IMR-90 (cell line): ENCODE measurements around the gene GCN1. TPM values are rescaled to one million over a fixed set of nuclear protein-coding genes. Genes with fewer than 3 reads are reported as not detected.

Source experiments
- ATAC-seq: fragments of 200-7000 bp; cut with Tn5 transposase; 2 replicates; pipeline ENCODE4 v1.9.1; 2020; ENCODE audit warnings: low read depth, mild to moderate bottlenecking, moderate library complexity
- BruUV-seq: library from RNA; stranded (reverse); fragments of 400-500 nt; replicated peaks from 2 replicates; lab custom pipeline; 2021; lab: Mats Ljungman, UMichigan
- CTCF ChIA-PET: fragments of 300-600 bp; formaldehyde crosslinking; extraction: SDS; loops from one replicate; lab custom pipeline; 2021; ENCODE audit warnings: antibody characterized with exemption; lab: Yijun Ruan, JAX
- POLR2A ChIA-PET: fragments of 300-600 bp; sonication (Branson Sonifier 250); formaldehyde crosslinking; loops from one replicate; lab custom pipeline; 2022; ENCODE audit warnings: antibody characterized with exemption; ENCODE audit not compliant: unreplicated experiment; lab: Charles Lee
- DNase-seq: peaks from one replicate; pipeline ENCODE4 v3.0.0; 2013
- H2AFZ ChIP-seq: replicated peaks from 2 replicates; pipeline ENCODE3; 2013; ENCODE audit warnings: low read length, mild to moderate bottlenecking; ENCODE audit not compliant: poor library complexity
- H2AK5ac ChIP-seq: 2 replicates; pipeline ENCODE4 v1.6.1; 2013; ENCODE audit warnings: low read depth, low read length, inconsistent platforms
- H2AK9ac ChIP-seq: replicated peaks from 2 replicates; pipeline ENCODE3; 2013; ENCODE audit warnings: mild to moderate bottlenecking, low read depth, low read length, moderate library complexity; ENCODE audit not compliant: poor library complexity
- H2BK120ac ChIP-seq: 2 replicates; pipeline ENCODE4 v1.6.1; 2013; ENCODE audit warnings: low read depth, low read length, inconsistent platforms
- H2BK15ac ChIP-seq: 3 replicates; pipeline ENCODE4 v1.6.1; 2013; ENCODE audit warnings: low read depth, low read length, inconsistent platforms
- H2BK20ac ChIP-seq: 2 replicates; pipeline ENCODE4 v1.6.1; 2013; ENCODE audit warnings: low read depth, mild to moderate bottlenecking, inconsistent platforms, low read length, moderate library complexity
- H2BK5ac ChIP-seq: 2 replicates; pipeline ENCODE4 v1.6.1; 2013; ENCODE audit warnings: mild to moderate bottlenecking, low read depth, low read length, inconsistent platforms; ENCODE audit not compliant: poor library complexity, severe bottlenecking
- H3K14ac ChIP-seq: replicated peaks from 2 replicates; pipeline ENCODE4 v1.6.1; 2013; ENCODE audit warnings: low read depth, low read length, inconsistent platforms
- H3K18ac ChIP-seq: 2 replicates; pipeline ENCODE4 v1.6.1; 2013; ENCODE audit warnings: low read depth, low read length, control low read depth
- H3K23ac ChIP-seq: 2 replicates; pipeline ENCODE4 v1.6.1; 2013; ENCODE audit warnings: low read depth, low read length, inconsistent platforms
- H3K27ac ChIP-seq: 2 replicates; pipeline ENCODE4 v1.5.1; 2013; ENCODE audit warnings: mild to moderate bottlenecking, control low read depth, low read length; ENCODE audit not compliant: insufficient read depth
- H3K27me3 ChIP-seq: 2 replicates; pipeline ENCODE4 v1.6.1; 2013; ENCODE audit warnings: low read length; ENCODE audit not compliant: control insufficient read depth, insufficient read depth
- H3K36me3 ChIP-seq: 2 replicates; pipeline ENCODE4 v1.6.1; 2013; ENCODE audit warnings: low read length, mixed read lengths; ENCODE audit not compliant: control insufficient read depth, insufficient read depth
- H3K4ac ChIP-seq: 2 replicates; pipeline ENCODE4 v1.6.1; 2013; ENCODE audit warnings: low read depth, low read length, inconsistent platforms
- H3K4me1 ChIP-seq: 2 replicates; pipeline ENCODE4 v1.6.1; 2013; ENCODE audit warnings: low read length, mixed read lengths; ENCODE audit not compliant: control insufficient read depth, insufficient read depth
- H3K4me2 ChIP-seq: 2 replicates; pipeline ENCODE4 v1.6.1; 2013; ENCODE audit warnings: low read depth, mild to moderate bottlenecking, control low read depth, low read length, moderate library complexity
- H3K4me3 ChIP-seq: 2 replicates; pipeline ENCODE4 v1.5.1; 2013; ENCODE audit warnings: low read depth, mild to moderate bottlenecking, control low read depth, low read length, moderate library complexity; ENCODE audit not compliant: insufficient read depth
- H3K56ac ChIP-seq: 2 replicates; pipeline ENCODE4 v1.6.1; 2013; ENCODE audit warnings: low read length, inconsistent platforms; ENCODE audit not compliant: insufficient read depth; ENCODE audit errors: extremely low read depth
- H3K79me1 ChIP-seq, 2 experiments: 2 replicates each; pipeline ENCODE4 v1.6.1; 2013; ENCODE audit warnings: low read length in 2 of 2, inconsistent platforms in 1 of 2, low read depth in 1 of 2
- H3K9ac ChIP-seq: 2 replicates; pipeline ENCODE4 v1.6.1; 2013; ENCODE audit warnings: low read depth, low read length, control low read depth
- H3K9me1 ChIP-seq: 2 replicates; pipeline ENCODE4 v1.6.1; 2013; ENCODE audit warnings: low read length, inconsistent platforms; ENCODE audit not compliant: insufficient read depth
- H3K9me3 ChIP-seq: 2 replicates; pipeline ENCODE4 v1.6.1; 2013; ENCODE audit warnings: low read length; ENCODE audit not compliant: control insufficient read depth, insufficient read depth
- H4K20me1 ChIP-seq: 2 replicates; pipeline ENCODE4 v1.6.1; 2013; ENCODE audit warnings: low read length, inconsistent platforms; ENCODE audit not compliant: insufficient read depth
- H4K5ac ChIP-seq: 2 replicates; pipeline ENCODE4 v1.6.1; 2013; ENCODE audit warnings: mild to moderate bottlenecking, low read depth, low read length, control low read depth
- H4K8ac ChIP-seq, 2 experiments: 2 replicates each; pipeline ENCODE4 v1.6.1; 2013; ENCODE audit warnings: low read depth in 2 of 2, low read length in 2 of 2, control low read depth in 1 of 2, inconsistent platforms in 1 of 2
- H4K91ac ChIP-seq: 2 replicates; pipeline ENCODE4 v1.6.1; 2013; ENCODE audit warnings: low read depth, low read length, inconsistent platforms; ENCODE audit not compliant: insufficient read depth
- CHD1 ChIP-seq: IDR thresholded peaks from 2 replicates; pipeline ENCODE4 v1.6.1; 2012; ENCODE audit warnings: low read depth, low read length, improper control_type of control experiment
- CTCF ChIP-seq: conservative IDR thresholded peaks from 2 replicates; pipeline ENCODE4 v1.5.1; 2012; ENCODE audit warnings: mild to moderate bottlenecking, low read depth, low read length, improper control_type of control experiment
- ELK1 ChIP-seq: fragments of 150-350 bp; IDR thresholded peaks from 2 replicates; pipeline ENCODE4 v1.6.1; 2016; ENCODE audit warnings: low read depth, mild to moderate bottlenecking, low read length, moderate library complexity, borderline replicate concordance
- MAFK ChIP-seq: IDR thresholded peaks from 2 replicates; pipeline ENCODE4 v1.6.1; 2012; ENCODE audit warnings: low read depth, low read length, improper control_type of control experiment
- MXI1 ChIP-seq: IDR thresholded peaks from 2 replicates; pipeline ENCODE4 v1.6.1; 2012; ENCODE audit warnings: low read depth, mild to moderate bottlenecking, low read length, moderate library complexity, borderline replicate concordance
- NFE2L2 ChIP-seq: fragments of 150-350 bp; IDR thresholded peaks from 2 replicates; pipeline ENCODE4 v1.6.1; 2016; ENCODE audit warnings: low read depth, mild to moderate bottlenecking, low read length
- POLR2A ChIP-seq: IDR thresholded peaks from 2 replicates; pipeline ENCODE4 v1.6.1; 2012; ENCODE audit warnings: mild to moderate bottlenecking, low read depth, low read length
- RCOR1 ChIP-seq: IDR thresholded peaks from 2 replicates; pipeline ENCODE4 v1.6.1; 2012; ENCODE audit warnings: mild to moderate bottlenecking, low read length, improper control_type of control experiment; ENCODE audit not compliant: insufficient replicate concordance
- RFX5 ChIP-seq: IDR thresholded peaks from 2 replicates; pipeline ENCODE4 v1.8.0; 2012; ENCODE audit warnings: low read depth, mild to moderate bottlenecking, low read length, moderate library complexity
- SMC3 ChIP-seq: fragments of 150-350 bp; IDR thresholded peaks from 2 replicates; pipeline ENCODE4 v1.6.1; 2016; ENCODE audit warnings: low read depth, mild to moderate bottlenecking, antibody characterized with exemption, low read length, moderate library complexity
- WGBS, 2 experiments: methylation state at CpG; one replicate each; pipeline versions ENCODE4 v1.1.5 to v1.1.7; 2013; ENCODE audit warnings: missing lambda C conversion rate in 2 of 2; ENCODE audit not compliant: insufficient read length in 1 of 2; ENCODE audit errors: extremely low coverage in 2 of 2; 5-methylcytosine and 5-hydroxymethylcytosine counted together
- dilution Hi-C: fragments of 300-500 bp; cut with HindIII; formaldehyde crosslinking; loops from one replicate; pipeline ENCODE4 v1.14.3; 2018; ENCODE audit warnings: low sequenced_read_pairs; ENCODE audit not compliant: unreplicated experiment
- in situ Hi-C: fragments of 300-500 bp; cut with MboI; formaldehyde crosslinking; loops from 3 replicates; pipeline ENCODE4 v1.14.3; 2019; ENCODE audit warnings: low sequenced_read_pairs, inconsistent platforms, mixed read lengths
- intact Hi-C: fragments of 100-400 bp; cut with micrococcal nuclease; formaldehyde crosslinking; loops from 2 replicates; pipeline ENCODE4 v1.10.0; 2022
- polyA plus RNA-seq, 3 experiments: library from polyadenylated mRNA; depleted of rRNA; stranded (reverse); fragments of >200 nt; gene quantifications; 2 replicates each; pipeline ENCODE4 v1.2.3, GENCODE V29; 2012; ENCODE audit warnings: low replicate concordance in 1 of 3
- total RNA-seq: library from RNA; depleted of rRNA; stranded (reverse); fragments of >200 nt; gene quantifications from 2 replicates; pipeline ENCODE4 v1.2.3, GENCODE V29; 2012

GCN1 gene
- total and polyA plus RNA-seq, 2 of the 4 experiments (the other 2 are of a cell fraction), result 57.8 to 77.6 TPM

- TF ChIP-seq MAFK, result no peak
Observed at GRCh38 chr12:120142231-120142877, 52.2 kb downstream of the GCN1 start (continued).

GRCh38 chr12:120141336-120141735 lies 53.2 kb downstream of the GCN1 start:
- no peak overlapping the region for H3K14ac ChIP-seq
- H2BK5ac ChIP-seq, result no peak overlapping the region
- no peak overlapping the region; the same call in 1 of the 2 replicates for H3K23ac ChIP-seq
- H3K4me2 ChIP-seq, result no peak overlapping the region
- no peak overlapping the region for H2AK9ac ChIP-seq
- H2BK20ac ChIP-seq, result no peak overlapping the region
- POLR2A ChIA-PET, result no interaction called here
- dilution Hi-C loops, result no loop called here
- H3K9me3 ChIP-seq, result no peaks in the 10 kb centered on the region
- no peak overlapping the region for H4K91ac ChIP-seq
- peaks cover 11% of the 10 kb centered on the region for H3K4me1 ChIP-seq
- peak overlapping the region; percentile 13; the same call in 1 of the 2 replicates for H3K4ac ChIP-seq
- DNase-seq (no peak), ATAC-seq (no peak)
- H3K56ac ChIP-seq, result no peak overlapping the region
- no peak overlapping the region for H3K9ac ChIP-seq
- no TSS peak for BruUV-seq
- H4K20me1 ChIP-seq, result peaks cover 19% of the 10 kb centered on the region
- no peak overlapping the region for H3K27ac ChIP-seq
- H3K18ac ChIP-seq, result no peak overlapping the region
- no peak overlapping the region for H2BK120ac ChIP-seq
- no peak overlapping the region for H2AFZ ChIP-seq
- CTCF ChIA-PET, result no interaction called here
- intact Hi-C loops, result loop anchor here (5.0 kb wide), 1 partner anchor 36 kb away; no protein-coding TSS in a partner anchor
- H3K79me1 ChIP-seq, result peaks cover 20 to 49% of the 10 kb centered on the region in 2 experiments
- H4K5ac ChIP-seq, result no peak overlapping the region
- no peak overlapping the region for H3K4me3 ChIP-seq
- WGBS, 2 experiments, result 100% methylated on average over 1 of the region's 6 CpGs; no CpG with 5 or more reads in 1 of the 2 experiments
- no peak overlapping the region for H2AK5ac ChIP-seq
- TF ChIP-seq MAFK (no peak), CHD1 (no peak), MXI1 (no peak), SMC3 (no peak), ELK1 (no peak), NFE2L2 (no peak), CTCF (no peak), RFX5 (no peak), POLR2A (no peak), RCOR1 (no peak)
- H3K27me3 ChIP-seq, result no peaks in the 10 kb centered on the region
- H4K8ac ChIP-seq, result no peak overlapping the region
- in situ Hi-C loops, result loop anchor here (5.0 kb wide), 1 partner anchor 41 kb away; no protein-coding TSS in a partner anchor
- peaks cover 28% of the 10 kb centered on the region for H3K9me1 ChIP-seq
- peaks cover 82% of the 10 kb centered on the region for H3K36me3 ChIP-seq
- H2BK15ac ChIP-seq, result no peak overlapping the region
